ENCODE data around the gene RIPK4. TPM values are rescaled to one million over a fixed set of nuclear protein-coding genes. Genes with fewer than 3 reads are reported as not detected.

RIPK4 gene
- total RNA-seq, 3 donors from 2014 or later (not counting 1 experiment from before 2014, with no cell fraction given), result 0.09 TPM; not detected in 2

GRCh38 chr21:41745026-41745820 is 21.6 kb downstream of the RIPK4 start:
- WGBS (ENCODE audit: insufficient coverage), result 90% methylated on average over 25 of the region's 25 CpGs
- Mint-ChIP-seq H3K4me1 (no peaks in the 10 kb centered on the region), H3K36me3 (no peaks in the 10 kb centered on the region), H3K27ac (no peak overlapping the region), H3K4me3 (no peak overlapping the region), H3K27me3 (ENCODE audit: low read depth in 2 of 2) (no peaks in the 10 kb centered on the region), H3K9me3 (no peaks in the 10 kb centered on the region)
- TF ChIP-seq CTCF (IDR thresholded peaks at IDR 0.05), result no peak
- Histone ChIP-seq H3K27ac (ENCODE audit: low read length) (no peak overlapping the region), H3K27me3 (ENCODE audit: control insufficient read depth, insufficient read depth, low read length) (no peaks in the 10 kb centered on the region), H3K9me3 (ENCODE audit: control insufficient read depth, insufficient read depth, low read length) (no peaks in the 10 kb centered on the region), H3K4me1 (ENCODE audit: control insufficient read depth, insufficient read depth, low read length) (no peaks in the 10 kb centered on the region), H3K4me3 (ENCODE audit: low read length) (no peak overlapping the region), H3K36me3 (ENCODE audit: control insufficient read depth, insufficient read depth, low read length) (no peaks in the 10 kb centered on the region)
- intact Hi-C loops (cut with micrococcal nuclease), result loop anchor here (10.0 kb wide), 1 partner anchor 60 kb away; no protein-coding TSS in a partner anchor
- DNase-seq (no peak), ATAC-seq (no peak)

- DNase-seq (no peak), ATAC-seq (no peak)
- Mint-ChIP-seq H3K4me3 (no peak overlapping the region), H3K27ac (no peak overlapping the region), H3K27me3 (ENCODE audit: low read depth in 2 of 2) (no peaks in the 10 kb centered on the region), H3K4me1 (no peaks in the 10 kb centered on the region), H3K36me3 (no peaks in the 10 kb centered on the region), H3K9me3 (no peaks in the 10 kb centered on the region)
- no peak overlapping the region for H3K27ac ChIP-seq (ENCODE audit: low read length)
- TF ChIP-seq CTCF (IDR thresholded peaks at IDR 0.05), result no peak
- H3K4me3 ChIP-seq (ENCODE audit: low read length), result no peak overlapping the region
- H3K9me3 ChIP-seq (ENCODE audit: control insufficient read depth, insufficient read depth, low read length), result no peaks in the 10 kb centered on the region
- intact Hi-C loops (cut with micrococcal nuclease), result loop anchor here (10.0 kb wide), 1 partner anchor 61 kb away; no protein-coding TSS in a partner anchor
- no peaks in the 10 kb centered on the region for H3K4me1 ChIP-seq (ENCODE audit: control insufficient read depth, insufficient read depth, low read length)
- no peaks in the 10 kb centered on the region for H3K36me3 ChIP-seq (ENCODE audit: control insufficient read depth, insufficient read depth, low read length)
- H3K27me3 ChIP-seq (ENCODE audit: control insufficient read depth, insufficient read depth, low read length), result no peaks in the 10 kb centered on the region
- 77% methylated on average over 43 of the region's 43 CpGs for WGBS (ENCODE audit: insufficient coverage)
Observed at GRCh38 chr21:41744028-41744930, 22.6 kb downstream of the RIPK4 start.

GRCh38 chr21:41743321-41744027 is 23.4 kb downstream of the RIPK4 start:
- Histone ChIP-seq H3K4me1 (ENCODE audit: control insufficient read depth, insufficient read depth, low read length) (no peaks in the 10 kb centered on the region), H3K36me3 (ENCODE audit: control insufficient read depth, insufficient read depth, low read length) (no peaks in the 10 kb centered on the region), H3K27me3 (ENCODE audit: control insufficient read depth, insufficient read depth, low read length) (no peaks in the 10 kb centered on the region), H3K4me3 (ENCODE audit: low read length) (no peak overlapping the region), H3K27ac (ENCODE audit: low read length) (no peak overlapping the region), H3K9me3 (ENCODE audit: control insufficient read depth, insufficient read depth, low read length) (no peaks in the 10 kb centered on the region)
- 91% methylated on average over 26 of the region's 26 CpGs for WGBS (ENCODE audit: insufficient coverage)
- H3K36me3 Mint-ChIP-seq, result no peaks in the 10 kb centered on the region
- DNase-seq, result no peak
- H3K4me3 Mint-ChIP-seq, result no peak overlapping the region
- intact Hi-C loops (cut with micrococcal nuclease), result loop anchor here (10.0 kb wide), 1 partner anchor 61 kb away; no protein-coding TSS in a partner anchor
- no peaks in the 10 kb centered on the region for H3K4me1 Mint-ChIP-seq
- no peaks in the 10 kb centered on the region for H3K9me3 Mint-ChIP-seq
- no peak for ATAC-seq
- no peaks in the 10 kb centered on the region for H3K27me3 Mint-ChIP-seq (ENCODE audit: low read depth in 2 of 2)
- no peak for TF ChIP-seq CTCF (IDR thresholded peaks at IDR 0.05)
- no peak overlapping the region for H3K27ac Mint-ChIP-seq

Measured in natural killer cell (primary cell).